ENCODE measurements around the gene PSMC5.
A peak's percentile ranks its signal among the peaks of the same experiment; 100 is the strongest.
"Not testable (repeated sequence)": the region's sequence is repeated elsewhere in the genome, so short reads cannot be mapped to it uniquely, and the experiment has no call there.

Gene PSMC5

DNA sequence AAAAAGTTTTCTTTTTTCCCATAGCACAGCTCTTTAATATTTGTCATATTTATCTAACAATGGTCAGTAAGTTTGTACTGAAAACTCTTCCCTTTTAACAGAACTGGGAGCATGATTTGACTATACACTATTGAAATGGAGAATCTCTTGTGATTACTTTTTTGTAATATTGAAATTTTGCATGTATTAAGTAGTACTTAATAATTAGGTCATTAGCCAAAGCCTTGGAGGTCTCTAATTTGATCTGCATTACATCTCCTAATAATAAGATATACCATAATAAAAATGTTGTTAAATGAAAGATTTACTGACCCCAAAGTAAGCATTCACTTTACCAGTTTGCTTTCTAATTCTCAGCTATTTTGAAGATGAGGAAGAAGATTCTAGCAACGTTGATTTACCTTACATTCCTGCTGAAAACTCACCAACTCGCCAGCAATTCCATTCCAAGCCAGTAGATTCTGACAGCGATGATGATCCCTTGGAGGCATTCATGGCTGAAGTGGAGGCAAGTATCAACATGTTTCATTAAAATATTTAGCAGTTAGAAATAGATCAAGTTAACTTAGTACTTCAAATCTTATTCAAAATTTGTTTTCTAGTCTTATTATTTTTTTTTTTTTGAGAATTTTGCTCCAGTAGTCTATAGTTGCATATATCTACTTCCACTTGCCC is 35.0 kb upstream of the PSMC5 start:
- Histone ChIP-seq H3K9me3 (ENCODE audit: insufficient read depth, low read depth, low read length) (no peaks in the 10 kb centered on the region), H3K9ac (ENCODE audit: low read length) (no peak overlapping the region), H2BK120ac (ENCODE audit: insufficient read depth, low read length, poor library complexity) (no peak overlapping the region), H3K27ac (ENCODE audit: low read depth, low read length) (no peak overlapping the region), H2BK5ac (ENCODE audit: low read depth, low read length, poor library complexity) (no peak overlapping the region), H3K4me2 (ENCODE audit: low read length) (no peak overlapping the region), H4K8ac (ENCODE audit: low read depth, low read length) (no peak overlapping the region), H3K18ac (ENCODE audit: low read length) (no peak overlapping the region), H4K12ac (ENCODE audit: low read depth, low read length) (no peak overlapping the region), H3K14ac (ENCODE audit: low read length) (no peak overlapping the region), H4K91ac (ENCODE audit: low read depth, low read length) (no peak overlapping the region), H3K23ac (ENCODE audit: low read length) (no peak overlapping the region), H3K4me3 (ENCODE audit: low read depth, low read length) (no peak overlapping the region), H2BK12ac (ENCODE audit: low read length) (no peak overlapping the region), H2AK5ac (ENCODE audit: low read length) (no peak overlapping the region), H3K4me1 (ENCODE audit: control insufficient read depth in 1 of 2, insufficient read depth in 2 of 2, low read length in 2 of 2) (no peaks in the 10 kb centered on the region), H3K79me1 (ENCODE audit: low read length) (no peaks in the 10 kb centered on the region), H3K4ac (ENCODE audit: low read depth, low read length) (no peak overlapping the region), H3K36me3 (ENCODE audit: control insufficient read depth in 1 of 2, insufficient read depth in 2 of 2, low read length in 2 of 2) (peaks cover 54 to 59% of the 10 kb centered on the region in 2 experiments), H2AFZ (ENCODE audit: insufficient read depth, low read length, poor library complexity) (no peak overlapping the region), H3K27me3 (ENCODE audit: insufficient read depth, low read length) (no peaks in the 10 kb centered on the region), H3K79me2 (ENCODE audit: control insufficient read depth, insufficient read depth, low read length, poor library complexity) (no peaks in the 10 kb centered on the region)
- no CpG with 5 or more reads among the region's 3 CpGs for WGBS (ENCODE audit: extremely low coverage, insufficient coverage, insufficient read length)
- peak in 1 of 2 donors; percentile 21 for DNase-seq

DNA sequence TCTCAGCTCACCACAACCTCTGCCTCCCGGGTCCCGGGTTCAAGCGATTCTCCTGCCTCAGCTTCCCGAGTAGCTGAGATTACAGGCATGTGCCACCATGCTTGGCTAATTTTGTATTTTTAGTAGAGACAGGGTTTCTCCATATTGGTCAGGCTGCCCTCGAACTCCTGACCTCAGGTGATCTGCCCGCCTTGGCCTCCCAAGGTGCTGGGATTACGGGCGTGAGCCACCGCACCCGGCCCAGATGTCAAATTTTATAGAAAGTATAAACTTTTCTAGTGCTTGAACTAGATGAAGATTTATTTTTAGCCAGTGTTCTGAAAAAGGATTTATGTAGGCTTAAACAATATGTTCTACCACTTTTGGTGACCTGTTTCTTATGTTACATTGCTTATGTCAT is 30.9 kb upstream of the PSMC5 start:
- H3K79me1 ChIP-seq (ENCODE audit: low read length); H2AFZ ChIP-seq (ENCODE audit: insufficient read depth, low read length, poor library complexity); H3K27ac ChIP-seq (ENCODE audit: low read depth, low read length); H2BK12ac ChIP-seq (ENCODE audit: low read length); H2BK120ac ChIP-seq (ENCODE audit: insufficient read depth, low read length, poor library complexity); H4K91ac ChIP-seq (ENCODE audit: low read depth, low read length); H3K18ac ChIP-seq (ENCODE audit: low read length); H3K4me2 ChIP-seq (ENCODE audit: low read length); H4K12ac ChIP-seq (ENCODE audit: low read depth, low read length); DNase-seq; H3K79me2 ChIP-seq (ENCODE audit: control insufficient read depth, insufficient read depth, low read length, poor library complexity); H2AK5ac ChIP-seq (ENCODE audit: low read length); H3K27me3 ChIP-seq (ENCODE audit: insufficient read depth, low read length); H3K4me1 ChIP-seq (ENCODE audit: control insufficient read depth in 1 of 2, insufficient read depth in 2 of 2, low read length in 2 of 2); H3K14ac ChIP-seq (ENCODE audit: low read length); H3K9ac ChIP-seq (ENCODE audit: low read length); H3K23ac ChIP-seq (ENCODE audit: low read length); H3K4me3 ChIP-seq (ENCODE audit: low read depth, low read length); H3K4ac ChIP-seq (ENCODE audit: low read depth, low read length); H4K8ac ChIP-seq (ENCODE audit: low read depth, low read length); H3K9me3 ChIP-seq (ENCODE audit: insufficient read depth, low read depth, low read length); H2BK5ac ChIP-seq (ENCODE audit: low read depth, low read length, poor library complexity): not testable (repeated sequence)
- no CpG with 5 or more reads among the region's 10 CpGs for WGBS (ENCODE audit: extremely low coverage, insufficient coverage, insufficient read length)
- peaks cover 32 to 51% of the 10 kb centered on the region in 2 experiments for H3K36me3 ChIP-seq (ENCODE audit: control insufficient read depth in 1 of 2, insufficient read depth in 2 of 2, low read length in 2 of 2)

DNA sequence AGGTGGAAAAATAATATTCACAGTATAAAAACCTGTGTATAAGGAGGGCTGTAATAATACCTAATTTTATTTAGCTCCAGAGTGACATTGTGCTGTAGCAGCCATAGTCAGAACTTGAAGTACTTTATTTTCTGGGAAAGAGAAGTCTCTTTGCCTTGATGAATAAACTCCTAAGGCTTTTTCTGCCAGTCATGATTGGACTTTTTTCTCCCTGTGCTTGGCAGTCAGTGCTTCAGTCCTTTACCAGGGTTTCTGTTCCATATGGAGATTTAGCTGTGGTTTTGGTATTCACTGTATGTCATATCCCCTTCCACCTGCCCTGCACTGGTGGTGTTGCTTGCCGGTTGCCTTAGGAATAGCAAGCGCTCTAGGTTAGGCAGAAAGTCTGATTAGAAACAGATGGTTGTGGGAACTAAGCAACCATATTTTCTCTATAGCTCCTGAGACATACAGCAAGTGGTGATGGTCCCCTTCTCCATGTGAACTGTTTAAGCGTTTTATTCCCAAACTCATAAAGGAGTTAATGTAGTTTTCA is 28.6 kb upstream of the PSMC5 start:
- no peak for DNase-seq
- H3K4ac ChIP-seq (ENCODE audit: low read depth, low read length), result no peak overlapping the region
- no CpG with 5 or more reads among the region's 3 CpGs for WGBS (ENCODE audit: extremely low coverage, insufficient coverage, insufficient read length)
- H3K4me3 ChIP-seq (ENCODE audit: low read depth, low read length), result no peak overlapping the region
- H3K79me2 ChIP-seq (ENCODE audit: control insufficient read depth, insufficient read depth, low read length, poor library complexity), result no peaks in the 10 kb centered on the region
- H3K79me1 ChIP-seq (ENCODE audit: low read length), result no peaks in the 10 kb centered on the region
- no peaks in the 10 kb centered on the region for H3K4me1 ChIP-seq (ENCODE audit: control insufficient read depth in 1 of 2, insufficient read depth in 2 of 2, low read length in 2 of 2)
- H3K27me3 ChIP-seq (ENCODE audit: insufficient read depth, low read length), result no peaks in the 10 kb centered on the region
- H4K91ac ChIP-seq (ENCODE audit: low read depth, low read length), result no peak overlapping the region
- no peak overlapping the region for H4K8ac ChIP-seq (ENCODE audit: low read depth, low read length)
- no peak overlapping the region for H3K14ac ChIP-seq (ENCODE audit: low read length)
- no peak overlapping the region for H3K27ac ChIP-seq (ENCODE audit: low read depth, low read length)
- peaks cover 34 to 53% of the 10 kb centered on the region in 2 experiments for H3K36me3 ChIP-seq (ENCODE audit: control insufficient read depth in 1 of 2, insufficient read depth in 2 of 2, low read length in 2 of 2)
- H3K18ac ChIP-seq (ENCODE audit: low read length), result no peak overlapping the region
- H3K23ac ChIP-seq (ENCODE audit: low read length), result no peak overlapping the region
- H3K9ac ChIP-seq (ENCODE audit: low read length), result no peak overlapping the region
- H2BK120ac ChIP-seq (ENCODE audit: insufficient read depth, low read length, poor library complexity), result no peak overlapping the region
- H2BK12ac ChIP-seq (ENCODE audit: low read length), result no peak overlapping the region
- H3K4me2 ChIP-seq (ENCODE audit: low read length), result no peak overlapping the region
- no peak overlapping the region for H2AFZ ChIP-seq (ENCODE audit: insufficient read depth, low read length, poor library complexity)
- H2AK5ac ChIP-seq (ENCODE audit: low read length), result no peak overlapping the region
- no peak overlapping the region for H2BK5ac ChIP-seq (ENCODE audit: low read depth, low read length, poor library complexity)
- H3K9me3 ChIP-seq (ENCODE audit: insufficient read depth, low read depth, low read length), result no peaks in the 10 kb centered on the region
- H4K12ac ChIP-seq (ENCODE audit: low read depth, low read length), result no peak overlapping the region

DNA sequence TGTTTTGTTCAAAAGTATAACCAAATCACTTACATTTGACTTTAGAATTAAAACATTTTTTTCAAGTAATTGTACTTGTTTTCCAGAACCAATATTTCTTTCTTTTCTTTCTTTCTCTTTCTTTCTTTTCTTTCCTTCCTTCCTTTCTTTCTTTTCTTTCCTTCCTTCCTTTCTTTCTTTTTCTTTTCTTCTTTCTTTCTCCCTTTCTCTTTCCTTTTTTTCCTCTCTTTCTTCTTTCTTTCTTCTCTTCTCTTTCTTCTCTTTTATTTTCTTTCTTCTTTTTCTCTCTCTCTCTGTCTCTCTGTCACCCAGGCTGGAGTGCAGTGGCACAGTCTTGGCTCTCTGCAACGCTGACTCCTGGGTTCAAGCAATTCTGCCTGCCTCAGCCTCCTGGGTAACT is 26.4 kb upstream of the PSMC5 start:
- Histone ChIP-seq H3K4me2 (ENCODE audit: low read length) (no peak overlapping the region), H3K4me3 (ENCODE audit: low read depth, low read length) (no peak overlapping the region), H2BK120ac (ENCODE audit: insufficient read depth, low read length, poor library complexity) (no peak overlapping the region), H2BK5ac (ENCODE audit: low read depth, low read length, poor library complexity) (no peak overlapping the region), H3K4me1 (ENCODE audit: control insufficient read depth in 1 of 2, insufficient read depth in 2 of 2, low read length in 2 of 2) (no peaks in the 10 kb centered on the region), H2AFZ (ENCODE audit: insufficient read depth, low read length, poor library complexity) (no peak overlapping the region), H3K79me1 (ENCODE audit: low read length) (no peaks in the 10 kb centered on the region), H3K18ac (ENCODE audit: low read length) (no peak overlapping the region), H2BK12ac (ENCODE audit: low read length) (no peak overlapping the region), H2AK5ac (ENCODE audit: low read length) (no peak overlapping the region), H3K9me3 (ENCODE audit: insufficient read depth, low read depth, low read length) (no peaks in the 10 kb centered on the region), H4K8ac (ENCODE audit: low read depth, low read length) (no peak overlapping the region), H3K27ac (ENCODE audit: low read depth, low read length) (no peak overlapping the region), H4K12ac (ENCODE audit: low read depth, low read length) (no peak overlapping the region), H3K4ac (ENCODE audit: low read depth, low read length) (no peak overlapping the region), H3K9ac (ENCODE audit: low read length) (no peak overlapping the region), H3K79me2 (ENCODE audit: control insufficient read depth, insufficient read depth, low read length, poor library complexity) (no peaks in the 10 kb centered on the region), H4K91ac (ENCODE audit: low read depth, low read length) (no peak overlapping the region), H3K27me3 (ENCODE audit: insufficient read depth, low read length) (no peaks in the 10 kb centered on the region), H3K23ac (ENCODE audit: low read length) (no peak overlapping the region), H3K14ac (ENCODE audit: low read length) (no peak overlapping the region), H3K36me3 (ENCODE audit: control insufficient read depth in 1 of 2, insufficient read depth in 2 of 2, low read length in 2 of 2) (peaks cover 29 to 46% of the 10 kb centered on the region in 2 experiments)
- no peak for DNase-seq
- no CpG with 5 or more reads among the region's 1 CpG for WGBS (ENCODE audit: extremely low coverage, insufficient coverage, insufficient read length)

Measured in trophoblast cell (in vitro differentiated cells and primary cell).